LNCaP clone FGC (cell line): Measurements from ENCODE around the gene IGLL1.
"Not testable (repeated sequence)": the region's sequence is repeated elsewhere in the genome, so short reads cannot be mapped to it uniquely, and the experiment has no call there.

Experiments used
- DNase-seq: peaks from one replicate; pipeline ENCODE4 v3.0.0-alpha.2; 2011; ENCODE audit warnings: low read depth
- H3K4me3 ChIP-seq: 2 replicates; pipeline ENCODE4 v1.5.1; 2011; ENCODE audit warnings: mild to moderate bottlenecking, low read depth, low read length, control low read depth
- TF ChIP-seq, protein P1 (sequence below): IDR thresholded peaks from 2 replicates; pipeline ENCODE4 v1.5.1; 2012; ENCODE audit warnings: mild to moderate bottlenecking; ENCODE audit not compliant: control insufficient read depth, insufficient read depth; ENCODE audit errors: extremely low read depth

Gene IGLL1

DNA sequence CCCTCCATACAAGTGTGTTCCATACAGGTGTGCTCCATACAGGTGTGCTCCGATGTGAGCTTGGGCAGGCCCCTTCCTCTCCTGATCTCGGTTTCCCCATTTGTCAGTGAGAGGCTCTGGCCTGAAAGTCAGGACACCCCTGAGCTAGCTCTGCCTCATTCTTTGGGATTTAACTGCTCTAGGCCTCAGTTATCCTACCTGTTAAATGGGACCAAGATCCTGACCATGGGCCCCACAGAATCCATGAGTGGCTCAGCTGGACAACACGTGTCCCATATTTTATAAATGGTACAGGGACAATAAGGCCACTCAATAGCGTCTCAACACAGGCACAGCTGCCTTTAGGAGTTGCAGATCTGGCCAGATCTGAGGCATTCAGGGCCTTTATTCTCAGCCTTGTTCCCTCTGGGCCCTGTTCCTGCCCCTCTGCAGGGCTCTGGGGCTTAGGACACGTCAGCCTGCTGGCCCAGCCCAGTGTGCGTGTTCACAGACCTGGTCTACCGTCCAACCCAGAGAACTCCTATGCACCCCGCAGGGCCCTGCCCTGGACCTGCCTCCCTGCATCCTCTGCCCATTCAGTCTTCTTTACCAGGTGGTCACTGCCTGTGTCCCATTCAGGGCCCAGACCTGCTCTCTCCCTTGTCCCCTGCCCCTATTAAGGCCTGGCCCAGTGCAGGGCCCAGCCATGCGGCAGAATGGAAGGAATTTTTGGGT is 18.9 kb upstream of the IGLL1 start:
- TF ChIP-seq, protein P1, sequence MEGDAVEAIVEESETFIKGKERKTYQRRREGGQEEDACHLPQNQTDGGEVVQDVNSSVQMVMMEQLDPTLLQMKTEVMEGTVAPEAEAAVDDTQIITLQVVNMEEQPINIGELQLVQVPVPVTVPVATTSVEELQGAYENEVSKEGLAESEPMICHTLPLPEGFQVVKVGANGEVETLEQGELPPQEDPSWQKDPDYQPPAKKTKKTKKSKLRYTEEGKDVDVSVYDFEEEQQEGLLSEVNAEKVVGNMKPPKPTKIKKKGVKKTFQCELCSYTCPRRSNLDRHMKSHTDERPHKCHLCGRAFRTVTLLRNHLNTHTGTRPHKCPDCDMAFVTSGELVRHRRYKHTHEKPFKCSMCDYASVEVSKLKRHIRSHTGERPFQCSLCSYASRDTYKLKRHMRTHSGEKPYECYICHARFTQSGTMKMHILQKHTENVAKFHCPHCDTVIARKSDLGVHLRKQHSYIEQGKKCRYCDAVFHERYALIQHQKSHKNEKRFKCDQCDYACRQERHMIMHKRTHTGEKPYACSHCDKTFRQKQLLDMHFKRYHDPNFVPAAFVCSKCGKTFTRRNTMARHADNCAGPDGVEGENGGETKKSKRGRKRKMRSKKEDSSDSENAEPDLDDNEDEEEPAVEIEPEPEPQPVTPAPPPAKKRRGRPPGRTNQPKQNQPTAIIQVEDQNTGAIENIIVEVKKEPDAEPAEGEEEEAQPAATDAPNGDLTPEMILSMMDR: no peak
- no peak overlapping the region for H3K4me3 ChIP-seq
- DNase-seq: no peak

DNA sequence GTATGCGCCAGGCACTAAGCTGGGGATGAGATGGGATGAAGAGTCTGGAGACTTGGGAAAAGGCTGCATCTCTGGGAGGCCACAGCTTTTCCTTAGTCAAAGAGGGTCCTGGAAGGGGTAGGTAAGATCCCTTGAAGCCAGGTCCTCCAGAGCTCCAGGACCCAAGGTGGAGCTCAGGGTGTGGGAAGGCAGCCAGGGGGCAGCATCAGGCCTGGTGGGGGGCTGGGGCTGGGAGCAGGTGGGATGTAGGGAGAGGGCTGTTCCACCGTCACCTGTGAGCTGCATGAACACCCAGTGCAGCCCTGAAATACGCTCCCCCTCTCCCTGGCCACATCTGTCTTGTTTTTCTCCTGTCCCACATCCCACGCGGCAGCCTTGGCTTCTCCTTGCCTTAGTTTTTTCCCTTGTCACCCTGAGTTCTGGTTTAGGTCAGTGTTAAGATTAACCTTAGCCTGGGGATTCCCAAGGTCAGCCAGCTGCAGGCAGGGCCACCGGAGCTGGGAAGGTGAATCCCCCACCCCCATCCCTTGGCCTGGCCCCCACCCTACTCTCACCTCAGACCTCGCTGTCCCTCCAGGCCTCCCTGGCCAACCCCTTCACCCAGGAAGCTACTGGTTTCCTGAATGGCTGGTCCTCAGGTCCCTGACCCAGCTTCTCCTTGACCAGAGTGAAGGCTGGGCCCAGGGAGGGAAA is 17.6 kb upstream of the IGLL1 start:
- DNase-seq, H3K4me3 ChIP-seq: not testable (repeated sequence)

DNA sequence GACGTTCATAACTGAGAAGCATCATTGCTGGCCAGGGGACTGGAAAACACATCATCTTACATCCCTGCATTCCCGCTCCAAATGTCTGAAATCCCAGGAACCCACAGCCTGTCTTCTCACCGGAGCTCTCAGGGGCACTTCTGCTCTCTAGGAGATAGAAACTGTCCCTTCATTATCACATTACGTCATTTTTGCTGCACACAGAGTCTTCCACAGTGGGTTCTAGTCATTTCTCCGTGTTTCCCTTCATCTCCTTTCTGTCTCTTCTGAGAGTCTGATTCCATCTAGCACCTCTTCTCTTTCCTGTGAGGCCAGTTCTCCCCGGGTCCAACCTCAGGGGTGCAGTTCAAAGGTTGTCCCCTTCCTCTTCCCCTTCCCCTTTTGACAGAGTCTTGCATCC is 15.8 kb upstream of the IGLL1 start:
- H3K4me3 ChIP-seq, DNase-seq: not testable (repeated sequence)

DNA sequence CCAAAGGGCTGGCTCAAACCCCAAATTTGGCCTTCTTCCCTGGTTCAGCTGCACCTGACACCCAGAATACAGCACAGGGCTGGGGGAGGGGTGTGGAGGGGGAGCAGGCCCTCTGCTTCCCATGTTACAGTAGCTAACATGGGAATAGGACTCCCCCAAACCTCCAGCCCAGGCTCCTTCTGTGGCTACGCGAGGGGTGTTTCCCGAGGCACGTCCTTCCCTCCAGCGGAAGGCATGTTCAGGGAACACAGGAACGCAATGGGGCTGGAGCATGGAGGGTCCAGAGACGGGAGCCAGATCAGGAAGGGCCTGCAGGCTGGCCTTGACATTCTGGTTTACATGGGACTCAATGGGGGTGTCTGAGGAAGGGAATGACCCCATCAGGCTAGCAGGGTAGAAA is 11.8 kb upstream of the IGLL1 start:
- DNase-seq: no peak
- no peak overlapping the region for H3K4me3 ChIP-seq
- TF ChIP-seq, protein P1: no peak

DNA sequence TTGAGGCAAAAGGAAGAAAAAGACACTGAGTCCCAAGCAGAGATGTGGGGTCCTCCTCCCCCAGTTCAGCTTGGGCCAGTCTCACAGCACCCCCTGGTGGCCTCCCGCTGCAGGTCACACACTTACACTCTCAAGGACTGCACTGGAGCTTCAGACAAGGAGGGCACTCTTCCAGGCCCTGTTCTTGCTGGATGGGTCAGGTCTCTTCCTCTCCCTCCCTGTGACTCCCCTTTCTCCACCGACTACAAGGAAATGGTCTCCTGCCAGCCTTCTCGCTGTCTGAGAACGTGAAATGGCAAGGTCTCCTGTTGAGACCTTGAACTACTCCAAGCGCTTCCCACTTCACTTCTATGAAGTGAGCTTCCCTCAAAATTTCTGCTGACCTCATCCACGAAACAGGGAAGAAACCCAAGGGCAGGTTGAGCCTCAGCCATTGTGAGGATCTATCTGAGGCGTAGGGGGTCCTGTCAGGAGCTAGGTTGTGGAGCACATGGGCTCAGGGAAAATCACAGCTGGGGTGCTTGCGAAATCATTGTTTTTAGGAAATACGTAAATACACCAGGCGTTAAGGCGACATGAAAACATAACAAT is 11.2 kb upstream of the IGLL1 start:
- DNase-seq: peak; percentile 25
- no peak overlapping the region for H3K4me3 ChIP-seq
- TF ChIP-seq, protein P1: peak; percentile 84

DNA sequence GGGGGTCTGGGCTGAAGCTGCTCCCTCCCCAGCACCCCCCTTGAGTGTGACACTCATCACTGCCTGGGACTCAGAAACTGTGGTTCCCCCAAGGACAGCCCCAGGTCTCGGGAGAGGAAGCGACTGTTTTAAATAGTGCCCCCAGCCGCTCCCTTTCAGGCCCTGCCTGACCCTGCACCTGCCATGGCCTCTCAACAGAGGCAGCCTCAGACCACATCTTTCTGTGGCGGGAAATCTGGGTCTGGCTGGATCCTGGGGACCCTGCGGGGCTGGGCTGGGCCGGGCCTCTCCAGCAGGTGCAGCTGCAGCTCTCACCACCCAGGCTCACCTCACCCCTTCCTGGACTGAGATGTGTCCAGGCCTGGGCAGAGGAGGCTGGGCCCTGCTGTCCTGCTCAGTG is 3.7 kb upstream of the IGLL1 start:
- no peak overlapping the region for H3K4me3 ChIP-seq
- TF ChIP-seq, protein P1: no peak
- no peak for DNase-seq

DNA sequence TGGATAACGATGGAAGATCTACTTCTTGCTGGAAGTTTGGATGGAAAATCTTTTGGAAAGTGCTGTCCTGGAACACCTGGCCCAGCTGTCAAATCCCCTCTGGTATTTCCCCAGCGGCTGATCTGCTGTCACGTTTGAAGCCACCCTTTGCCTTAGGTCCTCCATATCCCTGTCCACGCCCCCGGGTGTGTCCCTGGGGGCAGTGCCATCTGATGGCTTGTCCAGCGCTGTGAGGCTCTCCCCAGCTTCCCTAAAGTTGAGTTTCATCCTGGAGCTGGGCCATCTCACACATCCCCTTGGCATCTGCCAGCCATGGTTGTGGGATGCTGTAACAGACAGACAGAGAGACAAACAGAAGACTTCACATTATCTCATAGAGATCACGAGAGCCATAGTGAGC is 3.1 kb upstream of the IGLL1 start:
- DNase-seq: no peak
- TF ChIP-seq, protein P1: no peak
- H3K4me3 ChIP-seq: no peak overlapping the region

DNA sequence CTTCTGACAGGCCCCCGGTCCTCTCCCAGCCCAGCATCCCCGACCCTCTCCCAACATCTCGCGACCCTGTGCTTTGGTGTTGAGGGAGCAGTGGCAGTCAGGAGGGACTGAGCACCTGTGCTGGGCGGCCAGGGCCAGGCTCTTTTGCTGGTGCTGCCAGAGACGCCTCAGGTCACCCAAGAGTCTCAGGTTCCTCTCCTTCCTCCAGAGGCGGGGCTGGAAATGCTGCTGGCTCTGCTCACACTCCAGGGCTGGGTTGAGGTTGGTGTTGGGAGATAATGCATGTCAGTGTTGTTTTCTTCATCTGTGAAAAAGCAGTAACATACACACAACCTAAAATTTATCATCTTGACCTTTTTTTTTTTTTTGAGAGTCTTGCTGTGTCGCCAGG is 1.2 kb upstream of the IGLL1 start:
- DNase-seq: no peak
- no peak overlapping the region for H3K4me3 ChIP-seq
- TF ChIP-seq, protein P1: no peak
